Colonic mucosa (tissue), 4 donors: ENCODE data around the gene PHYHIPL. TPM values are rescaled to one million over a fixed set of nuclear protein-coding genes. Genes with fewer than 3 reads are reported as not detected.

Experiments
- DNase-seq: peaks from one replicate; pipeline ENCODE4 v3.0.0-alpha.2; 2020
- H3K27ac ChIP-seq: fragments of 200-600 bp; one replicate; pipeline ENCODE4 v1.8.0; 2021
- H3K27me3 ChIP-seq: fragments of 200-600 bp; one replicate; pipeline ENCODE4 v1.8.0; 2021
- H3K36me3 ChIP-seq: fragments of 200-600 bp; one replicate; pipeline ENCODE4 v1.8.0; 2021
- H3K4me1 ChIP-seq: fragments of 200-600 bp; one replicate; pipeline ENCODE4 v1.8.0; 2021; ENCODE audit warnings: mild to moderate bottlenecking
- H3K4me3 ChIP-seq: fragments of 200-600 bp; one replicate; pipeline ENCODE4 v1.8.0; 2021
- H3K9ac ChIP-seq, 2 donors: one replicate each; pipeline ENCODE4 v1.7.0; 2013; ENCODE audit warnings: control low read depth in 2 of 2, low read depth in 2 of 2, low read length in 2 of 2
- H3K9me3 ChIP-seq: fragments of 200-600 bp; one replicate; pipeline ENCODE4 v1.8.0; 2021
- intact Hi-C: fragments of 100-400 bp; cut with DNase I; formaldehyde crosslinking; loops from one replicate; pipeline ENCODE4 v1.14.1; 2022
- total RNA-seq, 2 donors: library from RNA; stranded (reverse); fragmentation: NEBNext Ultra II Directional in 1 of 2; extraction: Animal tissue kit (Norgen Biotek cat#: 25700) in 1 of 2; gene quantifications; one replicate each; pipeline ENCODE4 v1.2.1, GENCODE V29; 2021
- TF ChIP-seq, protein P1 (sequence below): fragments of 200-600 bp; IDR thresholded peaks from one replicate; pipeline ENCODE4 v1.8.0; 2022; ENCODE audit warnings: antibody characterized with exemption, mild to moderate bottlenecking
- donor health status: healthy.
- donor health status: DM: no; HTN: no; CAD: no.
- donor health status: DM: no; HTN: no; CAD: no.

PHYHIPL gene
- total RNA-seq, 2 donors from 2014 or later = 0.30 TPM; not detected in 1

DNA sequence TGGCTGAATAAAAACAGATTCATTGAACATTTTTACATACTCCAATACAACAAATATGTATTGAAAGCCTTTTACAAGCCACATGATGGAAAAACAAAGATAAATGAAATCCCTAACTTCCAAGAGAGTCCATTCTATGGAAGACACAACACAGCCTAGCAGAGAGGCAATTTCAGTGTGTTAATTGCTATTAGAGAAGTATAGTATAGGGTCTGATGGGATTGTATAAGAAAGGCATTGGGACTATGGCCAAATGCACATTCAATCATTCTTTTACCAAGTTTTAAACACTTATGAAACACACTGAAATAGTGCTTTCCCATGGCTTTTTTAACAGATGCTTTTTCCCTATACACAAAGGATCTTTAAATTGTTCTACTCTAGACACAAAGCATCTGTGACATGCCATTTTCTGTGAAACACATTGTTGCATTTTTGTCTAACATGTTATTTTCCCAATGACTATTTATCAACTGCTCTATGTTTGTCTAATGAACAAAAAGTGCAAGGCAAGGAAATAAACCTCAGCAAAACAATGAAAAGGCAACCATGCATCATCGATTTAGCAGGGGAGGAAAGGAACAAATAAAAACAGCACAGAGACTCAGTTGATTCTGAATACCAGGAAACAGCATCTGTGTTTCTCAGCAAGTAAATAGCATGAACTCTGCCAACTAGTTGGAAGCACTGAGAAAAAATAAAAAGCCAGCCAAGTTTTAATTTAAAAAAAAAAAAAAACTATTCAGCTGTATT, 42.4 kb upstream of the PHYHIPL start:
- DNase-seq = no peak
- H3K4me3 ChIP-seq = no peak overlapping the region
- no peaks in the 10 kb centered on the region for H3K9me3 ChIP-seq
- intact Hi-C loops = no loop called here
- no peaks in the 10 kb centered on the region for H3K4me1 ChIP-seq
- H3K27ac ChIP-seq = no peak overlapping the region
- no peaks in the 10 kb centered on the region for H3K36me3 ChIP-seq
- no peak overlapping the region for H3K9ac ChIP-seq
- no peaks in the 10 kb centered on the region for H3K27me3 ChIP-seq
- TF ChIP-seq, protein P1, sequence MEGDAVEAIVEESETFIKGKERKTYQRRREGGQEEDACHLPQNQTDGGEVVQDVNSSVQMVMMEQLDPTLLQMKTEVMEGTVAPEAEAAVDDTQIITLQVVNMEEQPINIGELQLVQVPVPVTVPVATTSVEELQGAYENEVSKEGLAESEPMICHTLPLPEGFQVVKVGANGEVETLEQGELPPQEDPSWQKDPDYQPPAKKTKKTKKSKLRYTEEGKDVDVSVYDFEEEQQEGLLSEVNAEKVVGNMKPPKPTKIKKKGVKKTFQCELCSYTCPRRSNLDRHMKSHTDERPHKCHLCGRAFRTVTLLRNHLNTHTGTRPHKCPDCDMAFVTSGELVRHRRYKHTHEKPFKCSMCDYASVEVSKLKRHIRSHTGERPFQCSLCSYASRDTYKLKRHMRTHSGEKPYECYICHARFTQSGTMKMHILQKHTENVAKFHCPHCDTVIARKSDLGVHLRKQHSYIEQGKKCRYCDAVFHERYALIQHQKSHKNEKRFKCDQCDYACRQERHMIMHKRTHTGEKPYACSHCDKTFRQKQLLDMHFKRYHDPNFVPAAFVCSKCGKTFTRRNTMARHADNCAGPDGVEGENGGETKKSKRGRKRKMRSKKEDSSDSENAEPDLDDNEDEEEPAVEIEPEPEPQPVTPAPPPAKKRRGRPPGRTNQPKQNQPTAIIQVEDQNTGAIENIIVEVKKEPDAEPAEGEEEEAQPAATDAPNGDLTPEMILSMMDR = no peak

DNA sequence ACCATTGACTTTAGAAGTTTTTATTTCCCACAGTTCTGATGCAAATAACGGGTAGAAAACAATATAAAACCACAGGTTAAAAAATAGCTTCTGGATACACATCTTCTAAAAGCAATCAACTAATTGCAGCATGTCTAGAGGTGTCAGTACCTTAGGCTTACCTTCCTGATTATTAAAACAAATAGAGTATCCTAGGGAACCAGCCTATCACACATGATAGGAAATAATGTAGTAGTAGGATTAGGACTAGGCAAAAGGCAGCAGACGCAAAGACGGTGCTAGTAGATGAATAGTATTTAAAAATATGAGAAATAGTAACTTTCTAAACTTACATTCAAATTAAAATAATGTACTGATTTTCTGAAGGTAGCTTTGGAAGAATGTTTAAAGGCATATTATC, 41.7 kb upstream of the PHYHIPL start:
- Histone ChIP-seq H3K9ac (no peak overlapping the region), H3K27me3 (no peaks in the 10 kb centered on the region), H3K9me3 (no peaks in the 10 kb centered on the region), H3K4me1 (no peaks in the 10 kb centered on the region), H3K27ac (no peak overlapping the region), H3K36me3 (no peaks in the 10 kb centered on the region), H3K4me3 (no peak overlapping the region)
- TF ChIP-seq, protein P1 = no peak
- intact Hi-C loops = no loop called here
- DNase-seq = no peak

- Histone ChIP-seq H3K9me3 (no peaks in the 10 kb centered on the region), H3K4me3 (no peak overlapping the region), H3K27ac (no peak overlapping the region), H3K9ac (no peak overlapping the region), H3K4me1 (no peaks in the 10 kb centered on the region), H3K27me3 (no peaks in the 10 kb centered on the region), H3K36me3 (no peaks in the 10 kb centered on the region)
- intact Hi-C loops = no loop called here
- TF ChIP-seq, protein P1 = no peak
- no peak for DNase-seq
Measured at GRCh38 chr10:59135275-59135674, 41.2 kb upstream of the PHYHIPL start.

DNA sequence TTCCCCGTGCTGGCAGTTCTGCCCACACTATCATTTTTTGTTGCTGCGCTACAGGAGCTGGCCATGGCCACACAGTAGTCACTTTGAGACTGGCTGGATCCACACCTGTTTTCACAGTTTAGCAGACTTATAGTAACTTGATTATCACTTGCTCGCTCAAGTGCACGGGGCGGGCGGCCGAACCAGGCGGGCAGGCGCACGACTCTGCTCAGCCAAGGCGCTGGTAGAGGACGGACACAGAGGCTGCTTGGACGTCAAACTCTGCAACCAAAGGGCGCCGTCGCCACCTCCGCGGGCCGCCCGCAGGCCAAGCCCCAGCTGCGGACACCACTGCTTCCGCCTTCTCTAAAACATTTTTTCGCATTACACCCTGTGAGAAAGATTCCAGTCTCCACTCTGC, 38.4 kb upstream of the PHYHIPL start:
- no peaks in the 10 kb centered on the region for H3K27me3 ChIP-seq
- no peak overlapping the region for H3K27ac ChIP-seq
- intact Hi-C loops = no loop called here
- DNase-seq = no peak
- TF ChIP-seq, protein P1 = no peak
- H3K4me1 ChIP-seq = no peaks in the 10 kb centered on the region
- H3K9ac ChIP-seq = no peak overlapping the region
- no peak overlapping the region for H3K4me3 ChIP-seq
- no peaks in the 10 kb centered on the region for H3K9me3 ChIP-seq
- no peaks in the 10 kb centered on the region for H3K36me3 ChIP-seq

- Histone ChIP-seq H3K27me3 (no peaks in the 10 kb centered on the region), H3K9ac (no peak overlapping the region), H3K36me3 (no peaks in the 10 kb centered on the region), H3K9me3 (no peaks in the 10 kb centered on the region), H3K27ac (no peak overlapping the region), H3K4me1 (no peaks in the 10 kb centered on the region), H3K4me3 (no peak overlapping the region)
- DNase-seq = no peak
- TF ChIP-seq, protein P1 = no peak
- intact Hi-C loops = no loop called here
Measured at GRCh38 chr10:59143544-59143943, 32.9 kb upstream of the PHYHIPL start.
